Vagina (tissue), 2 donors: ENCODE measurements around the gene YTHDC1. TPM values are rescaled to one million over a fixed set of nuclear protein-coding genes. Genes with fewer than 3 reads are reported as not detected.

ENCODE experiments used
- DNase-seq, 2 donors: peaks; one replicate each; pipeline ENCODE4 v3.0.0-alpha.2; 2017; ENCODE audit errors: extremely low spot score in 2 of 2
- H3K27ac ChIP-seq: fragments of 200-600 bp; sonication (generic); one replicate; pipeline ENCODE4 v1.5.1; 2019
- H3K27me3 ChIP-seq: fragments of 200-600 bp; sonication (generic); one replicate; pipeline ENCODE4 v1.5.1; 2019
- H3K36me3 ChIP-seq, 2 donors: fragments of 200-600 bp; sonication (generic); one replicate each; pipeline ENCODE4 v1.5.1; 2017 to 2019
- H3K4me1 ChIP-seq: fragments of 200-600 bp; sonication (generic); one replicate; pipeline ENCODE4 v1.5.1; 2019
- H3K4me3 ChIP-seq, 2 donors: fragments of 200-600 bp; sonication (generic); 1 replicate in 1 of 2; 2 replicates in 1 of 2; pipeline ENCODE4 v1.5.1; 2016 to 2019
- H3K9me3 ChIP-seq: fragments of 200-600 bp; sonication (generic); one replicate; pipeline ENCODE4 v1.5.1; 2019
- CTCF ChIP-seq, 3 experiments: fragments of 450-650 bp in 2 of 3; fragments of 200-600 bp in 1 of 3; sonication (generic) in 1 of 3; IDR thresholded peaks; one replicate each; pipeline ENCODE4 v1.5.1; 2017 to 2019; ENCODE audit warnings: antibody characterized with exemption in 3 of 3, mild to moderate bottlenecking in 2 of 3, moderate library complexity in 2 of 3
- POLR2A ChIP-seq, 2 donors: fragments of 450-650 bp; IDR thresholded peaks; one replicate each; pipeline ENCODE4 v1.6.1; 2017; ENCODE audit warnings: antibody characterized with exemption in 2 of 2, mild to moderate bottlenecking in 2 of 2, moderate library complexity in 2 of 2
- POLR2AphosphoS5 ChIP-seq, 2 donors: sonication (generic); formaldehyde crosslinking; IDR thresholded peaks; one replicate each; pipeline ENCODE4 v1.9.0; 2017; ENCODE audit warnings: antibody characterized with exemption in 2 of 2, mild to moderate bottlenecking in 2 of 2, low read depth in 1 of 2; ENCODE audit not compliant: insufficient read depth in 1 of 2
- intact Hi-C: fragments of 100-400 bp; cut with DNase I; formaldehyde crosslinking; loops from one replicate; pipeline ENCODE4 v1.15.1; 2023
- small RNA-seq: library from RNA; depleted of rRNA; stranded (forward); fragments of <200 nt; gene quantifications from one replicate; pipeline ENCODE3, GENCODE V24; 2016
- total RNA-seq: library from RNA; depleted of rRNA; stranded (reverse); fragments of >200 nt; gene quantifications from one replicate; pipeline ENCODE4 v1.2.3, GENCODE V29; 2016

The YTHDC1 gene
- total RNA-seq, 1 donor from 2014 or later: 61.4 TPM

GRCh38 chr4:68272380-68272779 lies 77.5 kb downstream of the YTHDC1 start:
- intact Hi-C loops: loop anchor here (5.0 kb wide), 1 partner anchor 105 kb away; no protein-coding TSS in a partner anchor

GRCh38 chr4:68271851-68272357 lies 78.0 kb downstream of the YTHDC1 start:
- intact Hi-C loops: loop anchor here (5.0 kb wide), 1 partner anchor 105 kb away; no protein-coding TSS in a partner anchor
- no peaks in the 10 kb centered on the region for H3K9me3 ChIP-seq
- no peaks in the 10 kb centered on the region for H3K4me1 ChIP-seq
- H3K36me3 ChIP-seq: no peaks in the 10 kb centered on the region
- no peak for DNase-seq
- TF ChIP-seq POLR2AphosphoS5 (IDR thresholded peaks at IDR 0.05; ENCODE audit: insufficient read depth in 1 of 2, low read depth in 1 of 2) (no peak), CTCF (IDR thresholded peaks at IDR 0.05) (peak; percentile 50 to 76 (median 66)), POLR2A (IDR thresholded peaks at IDR 0.05) (no peak)
- no peak overlapping the region for H3K27ac ChIP-seq
- H3K4me3 ChIP-seq: no peak overlapping the region
- no peaks in the 10 kb centered on the region for H3K27me3 ChIP-seq

More at GRCh38 chr4:68272380-68272779, 77.5 kb downstream of the YTHDC1 start:
- Histone ChIP-seq H3K27me3 (no peaks in the 10 kb centered on the region), H3K27ac (no peak overlapping the region), H3K36me3 (no peaks in the 10 kb centered on the region), H3K9me3 (no peaks in the 10 kb centered on the region), H3K4me1 (no peaks in the 10 kb centered on the region), H3K4me3 (no peak overlapping the region)
- TF ChIP-seq POLR2A (IDR thresholded peaks at IDR 0.05): no peak
- no peak for TF ChIP-seq POLR2AphosphoS5 (IDR thresholded peaks at IDR 0.05; ENCODE audit: insufficient read depth in 1 of 2, low read depth in 1 of 2)
- TF ChIP-seq CTCF (IDR thresholded peaks at IDR 0.05): no peak
- DNase-seq: no peak

GRCh38 chr4:68267433-68267944 lies 82.4 kb downstream of the YTHDC1 start:
- H3K4me3 ChIP-seq: no peak overlapping the region
- intact Hi-C loops: no loop called here
- no peaks in the 10 kb centered on the region for H3K36me3 ChIP-seq
- no peak overlapping the region for H3K27ac ChIP-seq
- TF ChIP-seq POLR2AphosphoS5 (IDR thresholded peaks at IDR 0.05; ENCODE audit: insufficient read depth in 1 of 2, low read depth in 1 of 2): no peak
- no peak for TF ChIP-seq CTCF (IDR thresholded peaks at IDR 0.05)
- no peak for TF ChIP-seq POLR2A (IDR thresholded peaks at IDR 0.05)
- H3K9me3 ChIP-seq: no peaks in the 10 kb centered on the region
- H3K27me3 ChIP-seq: no peaks in the 10 kb centered on the region
- H3K4me1 ChIP-seq: no peaks in the 10 kb centered on the region
- no peak for DNase-seq

GRCh38 chr4:68264875-68265565 lies 84.9 kb downstream of the YTHDC1 start:
- Histone ChIP-seq H3K9me3 (no peaks in the 10 kb centered on the region), H3K27me3 (no peaks in the 10 kb centered on the region), H3K4me3 (no peak overlapping the region), H3K4me1 (no peaks in the 10 kb centered on the region), H3K36me3 (no peaks in the 10 kb centered on the region), H3K27ac (no peak overlapping the region)
- intact Hi-C loops: no loop called here
- TF ChIP-seq CTCF (IDR thresholded peaks at IDR 0.05) (no peak), POLR2AphosphoS5 (IDR thresholded peaks at IDR 0.05; ENCODE audit: insufficient read depth in 1 of 2, low read depth in 1 of 2) (no peak), POLR2A (IDR thresholded peaks at IDR 0.05) (no peak)
- DNase-seq: no peak

Small RNA genes within 50 kb of the gene (small RNA-seq; reads per million reads assigned to genes)
- not detected for gene MT2P1

Other genes with a start within 250 kb of the YTHDC1 start
- 13.8 TPM for gene TMPRSS11F, start 220.2 kb downstream of the YTHDC1 start, total RNA-seq
- gene TMPRSS11B, start 104.4 kb downstream of the YTHDC1 start, total RNA-seq: 40.8 TPM
- 74.2 TPM for gene TMPRSS11E, start 97.4 kb upstream of the YTHDC1 start, total RNA-seq
- not detected for gene UGT2B17, start 226.2 kb upstream of the YTHDC1 start, total RNA-seq